Iris pigment epithelial cell (primary cell): Measurements from ENCODE around the gene PRR23E.

Experiments
- DNase-seq: peaks from one replicate; pipeline ENCODE4 v3.0.0-alpha.2; 2011; ENCODE audit warnings: low read depth

PRR23E gene

GRCh38 chr3:127209840-127210653, 17.1 kb downstream of the PRR23E start:
- no peak for DNase-seq

- DNase-seq, result no peak
Measured at GRCh38 chr3:127210654-127210943, 17.7 kb downstream of the PRR23E start.

- no peak for DNase-seq
Measured at GRCh38 chr3:127211118-127212060, 18.5 kb downstream of the PRR23E start.

- no peak for DNase-seq
Measured at GRCh38 chr3:127212231-127212630, 19.3 kb downstream of the PRR23E start.

- DNase-seq, result no peak
Measured at GRCh38 chr3:127212711-127213110, 19.8 kb downstream of the PRR23E start.

GRCh38 chr3:127213381-127213918, 20.5 kb downstream of the PRR23E start:
- no peak for DNase-seq

GRCh38 chr3:127214975-127215374, 22.0 kb downstream of the PRR23E start:
- no peak for DNase-seq

GRCh38 chr3:127215714-127216414, 22.9 kb downstream of the PRR23E start:
- DNase-seq, result no peak

GRCh38 chr3:127216415-127217261, 23.7 kb downstream of the PRR23E start:
- no peak for DNase-seq

GRCh38 chr3:127217596-127218453, 24.9 kb downstream of the PRR23E start:
- no peak for DNase-seq

- no peak for DNase-seq
Measured at GRCh38 chr3:127218454-127218922, 25.6 kb downstream of the PRR23E start.

- no peak for DNase-seq
Measured at GRCh38 chr3:127220497-127220896, 27.6 kb downstream of the PRR23E start.

GRCh38 chr3:127221037-127221436, 28.1 kb downstream of the PRR23E start:
- no peak for DNase-seq

- no peak for DNase-seq
Measured at GRCh38 chr3:127221446-127222035, 28.6 kb downstream of the PRR23E start.

- no peak for DNase-seq
Measured at GRCh38 chr3:127222163-127222562, 29.2 kb downstream of the PRR23E start.

GRCh38 chr3:127222664-127223063, 29.7 kb downstream of the PRR23E start:
- DNase-seq, result no peak

GRCh38 chr3:127224118-127224517, 31.2 kb downstream of the PRR23E start:
- no peak for DNase-seq

GRCh38 chr3:127226457-127226856, 33.5 kb downstream of the PRR23E start:
- DNase-seq, result no peak

- no peak for DNase-seq
Measured at GRCh38 chr3:127226946-127227842, 34.3 kb downstream of the PRR23E start.
